DOHH2 (cell line): ENCODE results near the gene MSMP.

Experiments used
- CTCF ChIP-seq: fragments of 200-600 bp; sonication (generic); IDR thresholded peaks from one replicate; pipeline ENCODE4 v1.5.1; 2014; ENCODE audit warnings: antibody characterized with exemption, mild to moderate bottlenecking, low read depth, low read length; ENCODE audit not compliant: poor library complexity, severe bottlenecking
- EZH2phosphoT487 ChIP-seq: fragments of 200-600 bp; sonication (generic); IDR thresholded peaks from 2 replicates; pipeline ENCODE4 v1.6.1; 2017; ENCODE audit warnings: borderline replicate concordance, mild to moderate bottlenecking, antibody characterized with exemption, low read length, moderate library complexity, mixed read lengths

DNA sequence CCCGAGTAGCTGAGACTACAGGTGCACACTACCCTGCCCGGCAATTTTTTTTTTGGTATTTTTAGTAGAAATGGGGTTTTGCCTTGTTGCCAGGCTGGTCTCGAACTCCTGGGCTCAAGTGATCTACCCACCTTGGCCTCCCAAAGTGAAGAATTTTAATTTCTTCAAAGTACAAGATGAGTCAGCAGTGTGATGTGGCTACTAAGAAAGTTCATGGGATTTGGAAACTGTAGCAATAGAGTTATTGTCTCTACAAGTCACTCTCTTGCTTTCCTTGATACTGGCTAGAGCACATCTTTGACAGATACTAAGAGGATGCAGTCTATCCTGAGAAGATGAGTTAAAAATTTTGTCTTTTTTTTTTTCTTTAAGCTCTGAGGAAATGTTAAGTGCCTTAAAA is 20.0 kb downstream of the MSMP start:
- no peak for TF ChIP-seq EZH2phosphoT487
- no peak for TF ChIP-seq CTCF
